HepG2 (cell line): ENCODE data around the gene POC1B. TPM values are rescaled to one million over a fixed set of nuclear protein-coding genes. Genes with fewer than 3 reads are reported as not detected.

Experiments used
- ATAC-seq: fragments of 200-7000 bp; cut with Tn5 transposase; 3 replicates; pipeline ENCODE4 v1.9.1; 2020; ENCODE audit warnings: mild to moderate bottlenecking, moderate library complexity
- BruUV-seq: library from RNA; stranded (reverse); fragments of 400-500 nt; replicated peaks from 2 replicates; lab custom pipeline; 2021; lab: Mats Ljungman, UMichigan
- CTCF ChIA-PET: fragments of 300-600 bp; formaldehyde crosslinking; extraction: SDS; loops from one replicate; lab custom pipeline; 2021; ENCODE audit warnings: low total read pairs, inconsistent platforms, low intra/inter-chr PET ratio; lab: Yijun Ruan, JAX
- POLR2A ChIA-PET: fragments of 350-600 bp; sonication (Branson Sonifier 250); formaldehyde crosslinking; loops from one replicate; lab custom pipeline; 2020; ENCODE audit warnings: antibody characterized with exemption, inconsistent platforms; lab: Yijun Ruan, JAX
- DNase-seq: peaks from one replicate; pipeline ENCODE4 v3.0.0-alpha.2; 2015; ENCODE audit warnings: low spot score
- FAIRE-seq: peaks from 3 replicates; lab custom pipeline; 2011; peaks lifted over from hg19 to GRCh38; lab: Jason Lieb, UNC
- H2AFZ ChIP-seq: one replicate; pipeline ENCODE4 v1.6.1; 2011; ENCODE audit warnings: low read length, inconsistent platforms
- H3K27ac ChIP-seq: fragments of 300-600 bp; 3 replicates; pipeline ENCODE4 v1.8.0; 2011; ENCODE audit warnings: mixed run types, mild to moderate bottlenecking, mixed read lengths, low read length, inconsistent platforms; ENCODE audit not compliant: insufficient read depth; ENCODE audit errors: extremely low read length
- H3K27me3 ChIP-seq, 2 experiments: fragments of 200-600 bp in 1 of 2; 2 replicates in 1 of 2; 3 replicates in 1 of 2; pipeline versions ENCODE4 v1.6.0 to v1.8.0; 2011; ENCODE audit warnings: low read length in 2 of 2, mild to moderate bottlenecking in 2 of 2, moderate library complexity in 2 of 2, inconsistent platforms in 1 of 2; ENCODE audit not compliant: insufficient read depth in 2 of 2, control insufficient read depth in 1 of 2
- H3K36me3 ChIP-seq, 2 experiments: fragments of 200-600 bp in 1 of 2; replicated peaks in 1 of 2; 2 replicates in 1 of 2; 3 replicates in 1 of 2; pipeline versions ENCODE4 v1.5.1 to v1.8.0; 2011; ENCODE audit warnings: low read length in 2 of 2, inconsistent platforms in 1 of 2; ENCODE audit not compliant: insufficient read depth in 2 of 2, control insufficient read depth in 1 of 2
- H3K4me1 ChIP-seq: 2 replicates; pipeline ENCODE4 v1.5.1; 2012; ENCODE audit warnings: low read length, inconsistent platforms; ENCODE audit not compliant: insufficient read depth
- H3K4me2 ChIP-seq: 2 replicates; pipeline ENCODE4 v1.6.0; 2011; ENCODE audit warnings: low read depth, low read length, inconsistent platforms
- H3K4me3 ChIP-seq, 3 experiments: fragments of 200-600 bp in 1 of 3; sonication (generic), shearing (Covaris generic) in 1 of 3; replicated peaks in 1 of 3; 2 replicates each; pipeline ENCODE4 v1.5.1; 2011 to 2016; ENCODE audit warnings: low read length in 3 of 3, inconsistent platforms in 2 of 3, low read depth in 2 of 3, mild to moderate bottlenecking in 2 of 3, control low read depth in 1 of 3, mixed read lengths in 1 of 3; ENCODE audit not compliant: insufficient read depth in 1 of 3
- H3K79me2 ChIP-seq: one replicate; pipeline ENCODE4 v1.6.1; 2011; ENCODE audit warnings: low read length, inconsistent platforms; ENCODE audit not compliant: insufficient read depth
- H3K9ac ChIP-seq: 2 replicates; pipeline ENCODE4 v1.6.0; 2011; ENCODE audit warnings: mild to moderate bottlenecking, low read depth, low read length, inconsistent platforms; ENCODE audit not compliant: insufficient read depth
- H3K9me3 ChIP-seq: 2 replicates; pipeline ENCODE4 v1.5.1; 2012; ENCODE audit warnings: mild to moderate bottlenecking, low read length
- H4K20me1 ChIP-seq: 2 replicates; pipeline ENCODE4 v1.6.0; 2011; ENCODE audit warnings: inconsistent platforms, mild to moderate bottlenecking, low read length, moderate library complexity; ENCODE audit not compliant: insufficient read depth
- AHR ChIP-seq: IDR thresholded peaks from 2 replicates; pipeline ENCODE4 v1.6.1; 2018; ENCODE audit warnings: missing genetic modification reagents, missing compliant biosample characterization
- E2F5 ChIP-seq: sonication (generic); formaldehyde crosslinking; conservative IDR thresholded peaks from 2 replicates; pipeline ENCODE4 v1.4.0; 2020; ENCODE audit warnings: missing genetic modification reagents
- GLMP ChIP-seq: sonication (generic); formaldehyde crosslinking; IDR thresholded peaks from 2 replicates; pipeline ENCODE4 v1.9.0; 2021; ENCODE audit warnings: missing genetic modification reagents, mild to moderate bottlenecking, borderline replicate concordance
- HOXA5 ChIP-seq: sonication (generic); formaldehyde crosslinking; IDR thresholded peaks from 2 replicates; pipeline ENCODE4 v1.4.0; 2020; ENCODE audit warnings: missing genetic modification reagents
- JARID2 ChIP-seq: sonication (generic); formaldehyde crosslinking; IDR thresholded peaks from 2 replicates; pipeline ENCODE4 v1.8.1; 2023; ENCODE audit warnings: missing genetic modification reagents, inconsistent platforms; ENCODE audit not compliant: insufficient replicate concordance
- KLF9 ChIP-seq: IDR thresholded peaks from 2 replicates; pipeline ENCODE4 v1.6.1; 2016; ENCODE audit warnings: low read depth
- NFRKB ChIP-seq: fragments of 450-650 bp; IDR thresholded peaks from 2 replicates; pipeline ENCODE4 v1.6.1; 2017
- NR0B2 ChIP-seq: sonication (generic); formaldehyde crosslinking; IDR thresholded peaks from 2 replicates; pipeline ENCODE4 v1.4.0; 2020; ENCODE audit warnings: mild to moderate bottlenecking, missing genetic modification reagents
- TRIM24 ChIP-seq: sonication (generic); formaldehyde crosslinking; IDR thresholded peaks from 2 replicates; pipeline ENCODE4 v1.8.0; 2022; ENCODE audit warnings: mild to moderate bottlenecking, missing genetic modification reagents
- ZNF18 ChIP-seq: sonication (generic); formaldehyde crosslinking; IDR thresholded peaks from 2 replicates; pipeline ENCODE4 v1.8.0; 2022; ENCODE audit warnings: mild to moderate bottlenecking, missing genetic modification reagents; ENCODE audit not compliant: insufficient replicate concordance
- ZNF274 ChIP-seq: sonication (generic); formaldehyde crosslinking; IDR thresholded peaks from 2 replicates; pipeline ENCODE4 v1.5.1; 2020; ENCODE audit warnings: mild to moderate bottlenecking, missing genetic modification reagents
- ZNF296 ChIP-seq: sonication (generic); formaldehyde crosslinking; conservative IDR thresholded peaks from 2 replicates; pipeline ENCODE4 v1.5.0; 2020; ENCODE audit warnings: mild to moderate bottlenecking, missing genetic modification reagents
- ZNF570 ChIP-seq: sonication (generic); formaldehyde crosslinking; IDR thresholded peaks from 2 replicates; pipeline ENCODE4 v1.4.0; 2020; ENCODE audit warnings: mild to moderate bottlenecking, missing genetic modification reagents, borderline replicate concordance
- ZNF576 ChIP-seq: sonication (generic); formaldehyde crosslinking; IDR thresholded peaks from 2 replicates; pipeline ENCODE4 v1.4.0; 2020; ENCODE audit warnings: mild to moderate bottlenecking, missing genetic modification reagents
- WGBS: methylation state at CpG from one replicate; pipeline ENCODE4 v1.1.6; 2017; ENCODE audit warnings: low lambda C conversion rate; 5-methylcytosine and 5-hydroxymethylcytosine counted together
- in situ Hi-C: cut with HindIII; loops from 2 replicates; pipeline ENCODE4 v1.10.0; 2017; ENCODE audit warnings: low pct_unique_long_range_greater_than_20kb; ENCODE audit not compliant: extremely low pct_ligation_motif_present
- intact Hi-C: fragments of 100-400 bp; cut with micrococcal nuclease; formaldehyde crosslinking; loops from one replicate; pipeline ENCODE4 v1.10.0; 2022; ENCODE audit not compliant: unreplicated experiment
- polyA plus RNA-seq, 8 experiments: library from polyadenylated mRNA; depleted of rRNA in 3 of 8; stranded (reverse) in 7 of 8; unstranded in 1 of 8; fragments of >200 nt; fragmentation: Illumina TruSeq in 4 of 8; extraction: Trizol in 4 of 8; gene quantifications; 2 replicates each; pipeline versions ENCODE4 v1.2.1 to v1.2.3, GENCODE V29; 2011 to 2016; ENCODE audit warnings: low read depth in 4 of 8, missing spikeins in 1 of 8, mixed read lengths in 1 of 8; ENCODE audit not compliant: insufficient read depth in 1 of 8
- total RNA-seq, 5 experiments: library from RNA; depleted of rRNA; stranded (reverse); fragments of >200 nt; fragmentation: Illumina TruSeq; extraction: Trizol; gene quantifications; 2 replicates each; pipeline ENCODE4 v1.2.3, GENCODE V29; 2016; ENCODE audit warnings: low read depth in 1 of 5

The POC1B gene
- total and polyA plus RNA-seq, 2 of the 13 experiments (the other 11 are each of a cell fraction or from before 2014, with no cell fraction given): 9.3 to 11.0 TPM

- CTCF ChIA-PET: no interaction called here
- FAIRE-seq: no peak
These were observed 101.0 kb downstream of the POC1B start for GRCh38 chr12:89424846-89425245.

GRCh38 chr12:89424389-89424788 lies 101.5 kb downstream of the POC1B start:
- FAIRE-seq: no peak
- no TSS peak for BruUV-seq
- no peak overlapping the region for H3K9ac ChIP-seq
- POLR2A ChIA-PET: no interaction called here
- H3K4me3 ChIP-seq: no peak overlapping the region
- no peaks in the 10 kb centered on the region for H3K27me3 ChIP-seq
- no peaks in the 10 kb centered on the region for H4K20me1 ChIP-seq
- H3K9me3 ChIP-seq: no peaks in the 10 kb centered on the region
- H3K4me1 ChIP-seq: no peaks in the 10 kb centered on the region
- H3K4me2 ChIP-seq: no peak overlapping the region
- ATAC-seq: no peak
- H3K79me2 ChIP-seq: no peaks in the 10 kb centered on the region
- DNase-seq: no peak
- in situ Hi-C loops (no loop called here), intact Hi-C loops (no loop called here)
- H3K36me3 ChIP-seq: no peaks in the 10 kb centered on the region; a peak in 2 of 5 replicates
- no peak overlapping the region for H3K27ac ChIP-seq
- CTCF ChIA-PET: no interaction called here
- H2AFZ ChIP-seq: no peak overlapping the region
- no peak for TF ChIP-seq ZNF296 (CRISPR knock-in tag)
- TF ChIP-seq HOXA5 (CRISPR knock-in tag): no peak
- TF ChIP-seq NR0B2: no peak
- no peak for TF ChIP-seq AHR (CRISPR knock-in tag)
- TF ChIP-seq TRIM24: no peak
- no peak for TF ChIP-seq KLF9 (CRISPR knock-in tag)
- no peak for TF ChIP-seq ZNF274 (CRISPR knock-in tag)
- TF ChIP-seq ZNF576 (CRISPR knock-in tag): no peak
- no peak for TF ChIP-seq JARID2 (CRISPR knock-in tag)
- no peak for TF ChIP-seq NFRKB
- no peak for TF ChIP-seq GLMP (CRISPR knock-in tag)
- no peak for TF ChIP-seq ZNF18 (CRISPR knock-in tag)

More at GRCh38 chr12:89424846-89425245, 101.0 kb downstream of the POC1B start:
- Histone ChIP-seq H4K20me1 (no peaks in the 10 kb centered on the region), H3K4me3 (no peak overlapping the region), H3K36me3 (no peaks in the 10 kb centered on the region; a peak in 2 of 5 replicates), H3K9ac (no peak overlapping the region), H3K4me1 (no peaks in the 10 kb centered on the region), H3K27me3 (no peaks in the 10 kb centered on the region), H2AFZ (no peak overlapping the region), H3K79me2 (no peaks in the 10 kb centered on the region), H3K4me2 (no peak overlapping the region), H3K9me3 (no peaks in the 10 kb centered on the region), H3K27ac (no peak overlapping the region)
- POLR2A ChIA-PET: no interaction called here
- no peak for ATAC-seq
- BruUV-seq: no TSS peak
- intact Hi-C loops (no loop called here), in situ Hi-C loops (no loop called here)
- no peak for DNase-seq
- TF ChIP-seq E2F5 (CRISPR knock-in tag) (no peak), ZNF570 (no peak)
- WGBS: 95% methylated on average over 2 of the region's 2 CpGs
